ENCODE data around the gene POLR1E.

The POLR1E gene

DNA sequence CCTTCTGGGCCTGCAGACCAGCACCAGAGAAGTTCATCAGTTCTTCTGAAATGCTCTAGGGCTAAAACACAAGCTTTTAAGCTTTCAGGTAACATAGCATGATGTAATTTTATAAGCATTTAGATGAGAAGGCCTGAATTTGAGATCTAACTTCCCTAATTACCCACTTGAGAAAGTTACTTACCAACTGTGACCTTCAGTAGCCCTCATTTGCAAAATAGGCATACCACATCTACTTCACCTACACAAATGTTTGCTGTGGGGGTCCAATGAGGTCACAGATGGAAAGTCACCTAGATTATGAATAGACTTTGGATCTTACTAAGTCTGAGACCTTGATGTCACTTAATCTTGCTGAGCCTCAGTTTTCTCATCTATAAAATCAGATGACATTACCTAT lies 53.9 kb downstream of the POLR1E start:
- TF ChIP-seq EZH2phosphoT487 (IDR thresholded peaks at IDR 0.05; ENCODE audit: borderline replicate concordance), result no peak
- TF ChIP-seq, protein P1, sequence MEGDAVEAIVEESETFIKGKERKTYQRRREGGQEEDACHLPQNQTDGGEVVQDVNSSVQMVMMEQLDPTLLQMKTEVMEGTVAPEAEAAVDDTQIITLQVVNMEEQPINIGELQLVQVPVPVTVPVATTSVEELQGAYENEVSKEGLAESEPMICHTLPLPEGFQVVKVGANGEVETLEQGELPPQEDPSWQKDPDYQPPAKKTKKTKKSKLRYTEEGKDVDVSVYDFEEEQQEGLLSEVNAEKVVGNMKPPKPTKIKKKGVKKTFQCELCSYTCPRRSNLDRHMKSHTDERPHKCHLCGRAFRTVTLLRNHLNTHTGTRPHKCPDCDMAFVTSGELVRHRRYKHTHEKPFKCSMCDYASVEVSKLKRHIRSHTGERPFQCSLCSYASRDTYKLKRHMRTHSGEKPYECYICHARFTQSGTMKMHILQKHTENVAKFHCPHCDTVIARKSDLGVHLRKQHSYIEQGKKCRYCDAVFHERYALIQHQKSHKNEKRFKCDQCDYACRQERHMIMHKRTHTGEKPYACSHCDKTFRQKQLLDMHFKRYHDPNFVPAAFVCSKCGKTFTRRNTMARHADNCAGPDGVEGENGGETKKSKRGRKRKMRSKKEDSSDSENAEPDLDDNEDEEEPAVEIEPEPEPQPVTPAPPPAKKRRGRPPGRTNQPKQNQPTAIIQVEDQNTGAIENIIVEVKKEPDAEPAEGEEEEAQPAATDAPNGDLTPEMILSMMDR (conservative IDR thresholded peaks at IDR 0.05; ENCODE audit: low read length), result no peak
- no peaks in the 10 kb centered on the region for H4K20me1 ChIP-seq (ENCODE audit: insufficient read depth, low read length, poor library complexity, severe bottlenecking)
- no peaks in the 10 kb centered on the region for H3K79me2 ChIP-seq (ENCODE audit: insufficient read depth, low read length)
- H3K4me3 ChIP-seq (ENCODE audit: low read length, poor library complexity, severe bottlenecking), result no peak overlapping the region
- no peak overlapping the region for H3K9ac ChIP-seq (ENCODE audit: low read depth, low read length, poor library complexity, severe bottlenecking)
- no peaks in the 10 kb centered on the region for H3K27me3 ChIP-seq (ENCODE audit: insufficient read depth, low read length, poor library complexity, severe bottlenecking)
- peaks cover 54% of the 10 kb centered on the region; the same call in 1 of the 2 replicates for H3K36me3 ChIP-seq (ENCODE audit: insufficient read depth, low read length)
- no peak overlapping the region for H2AFZ ChIP-seq (ENCODE audit: low read length)
- H3K9me3 ChIP-seq (ENCODE audit: insufficient read depth, low read depth, low read length), result no peaks in the 10 kb centered on the region
- no peaks in the 10 kb centered on the region for H3K4me1 ChIP-seq (ENCODE audit: insufficient read depth, low read length, poor library complexity, severe bottlenecking)
- no peak overlapping the region for H3K4me2 ChIP-seq (ENCODE audit: low read depth, low read length, poor library complexity, severe bottlenecking)
- no peaks in the 10 kb centered on the region for H3F3A ChIP-seq (ENCODE audit: low read depth)
- H3K9me2 ChIP-seq (replicated peaks; ENCODE audit: low read depth, low read length), result no peaks in the 10 kb centered on the region

DNA sequence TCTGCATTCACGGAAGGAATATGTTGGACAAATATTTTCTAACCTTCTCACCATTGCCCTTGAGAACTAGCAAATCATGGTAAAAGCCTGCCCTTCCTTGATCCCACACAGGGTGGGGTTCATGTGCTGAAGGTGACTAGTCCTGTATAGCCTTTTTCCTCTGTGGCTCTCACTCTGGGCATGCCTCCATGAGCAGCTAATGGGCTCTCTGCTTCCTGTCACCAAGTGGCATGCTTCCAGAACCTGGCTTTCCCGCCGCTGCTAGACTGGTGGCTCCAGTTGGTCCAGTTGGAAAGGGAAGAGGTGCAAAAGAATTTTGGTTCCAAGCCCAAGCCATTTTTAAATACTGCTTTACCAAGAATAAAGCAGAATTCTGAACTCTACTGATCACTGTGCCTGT lies 54.9 kb downstream of the POLR1E start:
- Histone ChIP-seq H3K79me2 (ENCODE audit: insufficient read depth, low read length) (no peaks in the 10 kb centered on the region), H3K4me2 (ENCODE audit: low read depth, low read length, poor library complexity, severe bottlenecking) (no peak overlapping the region), H3K9ac (ENCODE audit: low read depth, low read length, poor library complexity, severe bottlenecking) (no peak overlapping the region), H3K36me3 (ENCODE audit: insufficient read depth, low read length) (peaks cover 54% of the 10 kb centered on the region; the same call in 1 of the 2 replicates), H3K9me2 (replicated peaks; ENCODE audit: low read depth, low read length) (no peaks in the 10 kb centered on the region), H3K27me3 (ENCODE audit: insufficient read depth, low read length, poor library complexity, severe bottlenecking) (no peaks in the 10 kb centered on the region), H4K20me1 (ENCODE audit: insufficient read depth, low read length, poor library complexity, severe bottlenecking) (no peaks in the 10 kb centered on the region), H2AFZ (ENCODE audit: low read length) (no peak overlapping the region), H3K4me3 (ENCODE audit: low read length, poor library complexity, severe bottlenecking) (no peak overlapping the region), H3F3A (ENCODE audit: low read depth) (no peaks in the 10 kb centered on the region), H3K4me1 (ENCODE audit: insufficient read depth, low read length, poor library complexity, severe bottlenecking) (no peaks in the 10 kb centered on the region), H3K9me3 (ENCODE audit: insufficient read depth, low read depth, low read length) (no peaks in the 10 kb centered on the region)
- TF ChIP-seq EZH2phosphoT487 (IDR thresholded peaks at IDR 0.05; ENCODE audit: borderline replicate concordance), result no peak
- TF ChIP-seq, protein P1 (conservative IDR thresholded peaks at IDR 0.05; ENCODE audit: low read length), result no peak

DNA sequence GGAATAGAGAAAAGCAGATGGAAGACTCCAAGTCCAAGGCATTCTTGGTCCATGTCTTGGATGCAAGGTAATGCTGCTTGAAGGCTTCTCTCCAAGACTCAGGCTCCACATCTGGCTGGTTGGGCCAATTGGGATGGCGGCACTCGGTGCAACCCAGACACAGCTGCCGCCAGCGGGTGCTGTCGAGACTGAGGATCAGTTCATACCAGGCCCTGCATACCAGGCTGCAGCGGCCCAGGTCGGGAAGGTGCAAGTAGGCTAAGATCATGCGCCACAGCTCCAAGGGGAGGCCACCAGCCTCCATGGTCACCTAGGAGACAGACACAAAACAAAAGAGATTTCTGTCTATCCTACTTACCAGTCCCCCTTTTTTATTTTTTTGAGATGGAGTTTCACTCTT lies 55.7 kb downstream of the POLR1E start:
- TF ChIP-seq EZH2phosphoT487 (IDR thresholded peaks at IDR 0.05; ENCODE audit: borderline replicate concordance), result no peak
- Histone ChIP-seq H3K4me3 (ENCODE audit: low read length, poor library complexity, severe bottlenecking) (no peak overlapping the region), H4K20me1 (ENCODE audit: insufficient read depth, low read length, poor library complexity, severe bottlenecking) (no peaks in the 10 kb centered on the region), H3K36me3 (ENCODE audit: insufficient read depth, low read length) (peaks cover 48% of the 10 kb centered on the region; the same call in 1 of the 2 replicates), H3K9ac (ENCODE audit: low read depth, low read length, poor library complexity, severe bottlenecking) (no peak overlapping the region), H3F3A (ENCODE audit: low read depth) (no peaks in the 10 kb centered on the region), H3K4me1 (ENCODE audit: insufficient read depth, low read length, poor library complexity, severe bottlenecking) (no peaks in the 10 kb centered on the region), H3K9me3 (ENCODE audit: insufficient read depth, low read depth, low read length) (no peaks in the 10 kb centered on the region), H3K27me3 (ENCODE audit: insufficient read depth, low read length, poor library complexity, severe bottlenecking) (no peaks in the 10 kb centered on the region), H2AFZ (ENCODE audit: low read length) (no peak overlapping the region), H3K4me2 (ENCODE audit: low read depth, low read length, poor library complexity, severe bottlenecking) (no peak overlapping the region), H3K79me2 (ENCODE audit: insufficient read depth, low read length) (no peaks in the 10 kb centered on the region), H3K9me2 (replicated peaks; ENCODE audit: low read depth, low read length) (no peaks in the 10 kb centered on the region)

DNA sequence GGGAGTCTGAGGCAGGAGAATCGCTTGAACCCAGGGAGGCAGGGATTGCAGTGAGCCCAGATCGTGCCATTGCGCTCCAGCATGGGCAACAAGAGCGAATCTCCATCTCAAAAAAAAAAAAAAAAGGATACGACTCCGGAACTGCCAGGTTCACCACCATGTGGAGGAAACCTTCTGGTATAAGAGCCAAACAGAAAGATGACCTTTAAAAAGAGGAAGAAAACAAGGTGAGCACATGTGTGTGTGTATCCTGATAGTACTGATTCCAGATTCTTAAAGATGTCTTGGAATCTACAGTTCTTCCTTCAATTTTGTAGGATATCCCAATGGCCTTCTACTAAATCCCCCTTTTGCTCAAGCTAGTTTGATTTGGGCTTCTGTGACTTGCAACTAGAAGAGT lies 56.7 kb downstream of the POLR1E start:
- H3K27me3 ChIP-seq (ENCODE audit: insufficient read depth, low read length, poor library complexity, severe bottlenecking), result no peaks in the 10 kb centered on the region
- peaks cover 37% of the 10 kb centered on the region; the same call in 1 of the 2 replicates for H3K36me3 ChIP-seq (ENCODE audit: insufficient read depth, low read length)
- no peaks in the 10 kb centered on the region for H3K9me2 ChIP-seq (replicated peaks; ENCODE audit: low read depth, low read length)
- H3K4me1 ChIP-seq (ENCODE audit: insufficient read depth, low read length, poor library complexity, severe bottlenecking), result no peaks in the 10 kb centered on the region
- no peak overlapping the region for H3K9ac ChIP-seq (ENCODE audit: low read depth, low read length, poor library complexity, severe bottlenecking)
- H4K20me1 ChIP-seq (ENCODE audit: insufficient read depth, low read length, poor library complexity, severe bottlenecking), result no peaks in the 10 kb centered on the region
- no peaks in the 10 kb centered on the region for H3K79me2 ChIP-seq (ENCODE audit: insufficient read depth, low read length)
- no peaks in the 10 kb centered on the region for H3K9me3 ChIP-seq (ENCODE audit: insufficient read depth, low read depth, low read length)
- H3F3A ChIP-seq (ENCODE audit: low read depth), result no peaks in the 10 kb centered on the region
- no peak overlapping the region for H3K4me3 ChIP-seq (ENCODE audit: low read length, poor library complexity, severe bottlenecking)
- no peak for TF ChIP-seq EZH2phosphoT487 (IDR thresholded peaks at IDR 0.05; ENCODE audit: borderline replicate concordance)
- TF ChIP-seq, protein P1 (conservative IDR thresholded peaks at IDR 0.05; ENCODE audit: low read length), result no peak
- H2AFZ ChIP-seq (ENCODE audit: low read length), result no peak overlapping the region
- no peak overlapping the region for H3K4me2 ChIP-seq (ENCODE audit: low read depth, low read length, poor library complexity, severe bottlenecking)
